GM21360 (cell line): ENCODE measurements around the gene ANTXR2.

ENCODE experiments used
- ATAC-seq: cut with Tn5 transposase; IDR thresholded peaks from one replicate; pipeline ENCODE4 v1.9.1; 2021; ENCODE audit warnings: mild to moderate bottlenecking, moderate library complexity; ENCODE audit not compliant: unreplicated experiment

Gene ANTXR2

GRCh38 chr4:79875344-79875899, 197.6 kb downstream of the ANTXR2 start:
- ATAC-seq, result no peak

- ATAC-seq, result no peak
Observed at GRCh38 chr4:79874197-79874596, 198.8 kb downstream of the ANTXR2 start.

- no peak for ATAC-seq
Observed at GRCh38 chr4:79872738-79873137, 200.3 kb downstream of the ANTXR2 start.

GRCh38 chr4:79871961-79872360, 201.1 kb downstream of the ANTXR2 start:
- ATAC-seq, result no peak

GRCh38 chr4:79869597-79870237, 203.3 kb downstream of the ANTXR2 start:
- ATAC-seq, result no peak

GRCh38 chr4:79865201-79865597, 207.8 kb downstream of the ANTXR2 start:
- no peak for ATAC-seq

- ATAC-seq, result no peak
Observed at GRCh38 chr4:79864500-79865200, 208.4 kb downstream of the ANTXR2 start.

GRCh38 chr4:79863333-79863732, 209.7 kb downstream of the ANTXR2 start:
- no peak for ATAC-seq

GRCh38 chr4:79862821-79863220, 210.2 kb downstream of the ANTXR2 start:
- ATAC-seq, result no peak

GRCh38 chr4:79857811-79858210, 215.2 kb downstream of the ANTXR2 start:
- no peak for ATAC-seq

- no peak for ATAC-seq
Observed at GRCh38 chr4:79856196-79856595, 216.8 kb downstream of the ANTXR2 start.

GRCh38 chr4:79854856-79855502, 218.1 kb downstream of the ANTXR2 start:
- ATAC-seq, result no peak

GRCh38 chr4:79852305-79852730, 220.7 kb downstream of the ANTXR2 start:
- no peak for ATAC-seq

- ATAC-seq, result no peak
Observed at GRCh38 chr4:79851625-79852304, 221.3 kb downstream of the ANTXR2 start.
